GM12878 (cell line): ENCODE results near the gene CDH7.

Source experiments
- CTCF ChIP-seq, 3 experiments: IDR thresholded peaks in 2 of 3; conservative IDR thresholded peaks in 1 of 3; 2 replicates each; pipeline ENCODE4 v1.5.1; 2011; ENCODE audit warnings: low read depth in 3 of 3, low read length in 3 of 3, mild to moderate bottlenecking in 3 of 3, control low read depth in 2 of 3, moderate library complexity in 2 of 3, inconsistent platforms in 1 of 3, mixed read lengths in 1 of 3; ENCODE audit not compliant: control insufficient read depth in 2 of 3, insufficient read depth in 1 of 3; ENCODE audit errors: extremely low read depth in 1 of 3
- EGR1 ChIP-seq, 2 experiments: IDR thresholded peaks; 1 replicate in 1 of 2; 2 replicates in 1 of 2; pipeline ENCODE4 v1.6.1; 2011 to 2012; ENCODE audit warnings: low read depth in 2 of 2, low read length in 2 of 2, borderline replicate concordance in 1 of 2, mild to moderate bottlenecking in 1 of 2, moderate library complexity in 1 of 2
- EP300 ChIP-seq, 2 experiments: fragments of 150-350 bp in 1 of 2; IDR thresholded peaks; 2 replicates each; pipeline ENCODE4 v1.6.1; 2011 to 2012; ENCODE audit warnings: low read depth in 2 of 2, low read length in 2 of 2, borderline replicate concordance in 1 of 2, improper control_type of control experiment in 1 of 2, inconsistent platforms in 1 of 2; ENCODE audit not compliant: control insufficient read depth in 1 of 2
- EZH2 ChIP-seq: IDR thresholded peaks from 2 replicates; pipeline ENCODE4 v1.6.1; 2012; ENCODE audit warnings: low read depth, mild to moderate bottlenecking, control low read depth, inconsistent platforms, low read length, borderline replicate concordance; ENCODE audit not compliant: control insufficient read depth
- IKZF1 ChIP-seq: fragments of 450-650 bp; conservative IDR thresholded peaks from 2 replicates; pipeline ENCODE4 v1.6.1; 2017; ENCODE audit warnings: antibody characterized with exemption, mild to moderate bottlenecking
- POLR2A ChIP-seq: IDR thresholded peaks from 2 replicates; pipeline ENCODE4 v1.6.1; 2011; ENCODE audit warnings: low read depth, mild to moderate bottlenecking, low read length
- POLR2AphosphoS5 ChIP-seq: IDR thresholded peaks from 2 replicates; pipeline ENCODE4 v1.6.1; 2011; ENCODE audit warnings: mild to moderate bottlenecking, low read length, inconsistent platforms
- SP1 ChIP-seq: IDR thresholded peaks from one replicate; pipeline ENCODE4 v1.6.1; 2011; ENCODE audit warnings: low read depth, low read length
- SREBF1 ChIP-seq: IDR thresholded peaks from 2 replicates; pipeline ENCODE4 v1.6.1; 2012; ENCODE audit warnings: mild to moderate bottlenecking, low read length
- TF ChIP-seq, protein P1 (sequence below): fragments of 450-650 bp; IDR thresholded peaks from 2 replicates; pipeline ENCODE4 v1.6.1; 2016; ENCODE audit warnings: mild to moderate bottlenecking
- TF ChIP-seq, protein P2 (sequence below): fragments of 450-650 bp; IDR thresholded peaks from 2 replicates; pipeline ENCODE4 v1.6.1; 2017; ENCODE audit warnings: antibody characterized with exemption, mild to moderate bottlenecking, moderate library complexity
- TF ChIP-seq, protein P3 (sequence below): fragments of 450-650 bp; formaldehyde crosslinking; IDR thresholded peaks from 2 replicates; pipeline ENCODE4 v1.5.0; 2022; ENCODE audit warnings: mild to moderate bottlenecking, missing genetic modification characterization

DNA sequence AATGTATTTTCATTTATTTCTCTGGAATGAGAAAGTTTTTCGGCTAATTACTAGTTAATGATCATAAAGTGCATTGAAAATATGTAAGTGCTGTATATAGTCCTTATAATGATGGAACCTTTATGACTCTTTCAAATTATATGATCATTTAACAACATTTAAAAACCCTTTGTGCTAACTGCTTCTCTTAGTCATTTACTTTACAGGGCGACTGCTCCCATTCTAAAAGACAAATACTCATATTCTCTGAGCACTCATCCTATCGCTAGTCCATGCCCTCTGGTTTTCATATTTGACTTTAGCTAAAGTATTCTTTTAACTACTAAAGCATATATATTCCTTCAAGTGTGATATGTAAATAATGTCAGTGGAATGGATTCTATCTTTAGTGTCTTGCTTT lies 168.2 kb downstream of the CDH7 start:
- TF ChIP-seq POLR2AphosphoS5 (no peak), EZH2 (no peak), EP300 (IDR thresholded peaks at IDR 0.05; ENCODE audit: borderline replicate concordance in 1 of 2, control insufficient read depth in 1 of 2, low read depth in 2 of 2, low read length in 2 of 2) (no peak), SREBF1 (no peak), CTCF (IDR thresholded peaks at IDR 0.05 in 2 of 3, conservative IDR thresholded peaks at IDR 0.05 in 1 of 3; ENCODE audit: control insufficient read depth in 2 of 3, extremely low read depth in 1 of 3, insufficient read depth in 1 of 3, low read depth in 3 of 3, low read length in 3 of 3) (no peak), EGR1 (IDR thresholded peaks at IDR 0.05; ENCODE audit: borderline replicate concordance in 1 of 2, low read depth in 2 of 2, low read length in 2 of 2) (no peak), IKZF1 (no peak), POLR2A (no peak), SP1 (no peak)
- TF ChIP-seq, protein P1, sequence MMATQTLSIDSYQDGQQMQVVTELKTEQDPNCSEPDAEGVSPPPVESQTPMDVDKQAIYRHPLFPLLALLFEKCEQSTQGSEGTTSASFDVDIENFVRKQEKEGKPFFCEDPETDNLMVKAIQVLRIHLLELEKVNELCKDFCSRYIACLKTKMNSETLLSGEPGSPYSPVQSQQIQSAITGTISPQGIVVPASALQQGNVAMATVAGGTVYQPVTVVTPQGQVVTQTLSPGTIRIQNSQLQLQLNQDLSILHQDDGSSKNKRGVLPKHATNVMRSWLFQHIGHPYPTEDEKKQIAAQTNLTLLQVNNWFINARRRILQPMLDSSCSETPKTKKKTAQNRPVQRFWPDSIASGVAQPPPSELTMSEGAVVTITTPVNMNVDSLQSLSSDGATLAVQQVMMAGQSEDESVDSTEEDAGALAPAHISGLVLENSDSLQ = no peak
- TF ChIP-seq, protein P2, sequence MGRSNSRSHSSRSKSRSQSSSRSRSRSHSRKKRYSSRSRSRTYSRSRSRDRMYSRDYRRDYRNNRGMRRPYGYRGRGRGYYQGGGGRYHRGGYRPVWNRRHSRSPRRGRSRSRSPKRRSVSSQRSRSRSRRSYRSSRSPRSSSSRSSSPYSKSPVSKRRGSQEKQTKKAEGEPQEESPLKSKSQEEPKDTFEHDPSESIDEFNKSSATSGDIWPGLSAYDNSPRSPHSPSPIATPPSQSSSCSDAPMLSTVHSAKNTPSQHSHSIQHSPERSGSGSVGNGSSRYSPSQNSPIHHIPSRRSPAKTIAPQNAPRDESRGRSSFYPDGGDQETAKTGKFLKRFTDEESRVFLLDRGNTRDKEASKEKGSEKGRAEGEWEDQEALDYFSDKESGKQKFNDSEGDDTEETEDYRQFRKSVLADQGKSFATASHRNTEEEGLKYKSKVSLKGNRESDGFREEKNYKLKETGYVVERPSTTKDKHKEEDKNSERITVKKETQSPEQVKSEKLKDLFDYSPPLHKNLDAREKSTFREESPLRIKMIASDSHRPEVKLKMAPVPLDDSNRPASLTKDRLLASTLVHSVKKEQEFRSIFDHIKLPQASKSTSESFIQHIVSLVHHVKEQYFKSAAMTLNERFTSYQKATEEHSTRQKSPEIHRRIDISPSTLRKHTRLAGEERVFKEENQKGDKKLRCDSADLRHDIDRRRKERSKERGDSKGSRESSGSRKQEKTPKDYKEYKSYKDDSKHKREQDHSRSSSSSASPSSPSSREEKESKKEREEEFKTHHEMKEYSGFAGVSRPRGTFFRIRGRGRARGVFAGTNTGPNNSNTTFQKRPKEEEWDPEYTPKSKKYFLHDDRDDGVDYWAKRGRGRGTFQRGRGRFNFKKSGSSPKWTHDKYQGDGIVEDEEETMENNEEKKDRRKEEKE = no peak
- TF ChIP-seq, protein P3, sequence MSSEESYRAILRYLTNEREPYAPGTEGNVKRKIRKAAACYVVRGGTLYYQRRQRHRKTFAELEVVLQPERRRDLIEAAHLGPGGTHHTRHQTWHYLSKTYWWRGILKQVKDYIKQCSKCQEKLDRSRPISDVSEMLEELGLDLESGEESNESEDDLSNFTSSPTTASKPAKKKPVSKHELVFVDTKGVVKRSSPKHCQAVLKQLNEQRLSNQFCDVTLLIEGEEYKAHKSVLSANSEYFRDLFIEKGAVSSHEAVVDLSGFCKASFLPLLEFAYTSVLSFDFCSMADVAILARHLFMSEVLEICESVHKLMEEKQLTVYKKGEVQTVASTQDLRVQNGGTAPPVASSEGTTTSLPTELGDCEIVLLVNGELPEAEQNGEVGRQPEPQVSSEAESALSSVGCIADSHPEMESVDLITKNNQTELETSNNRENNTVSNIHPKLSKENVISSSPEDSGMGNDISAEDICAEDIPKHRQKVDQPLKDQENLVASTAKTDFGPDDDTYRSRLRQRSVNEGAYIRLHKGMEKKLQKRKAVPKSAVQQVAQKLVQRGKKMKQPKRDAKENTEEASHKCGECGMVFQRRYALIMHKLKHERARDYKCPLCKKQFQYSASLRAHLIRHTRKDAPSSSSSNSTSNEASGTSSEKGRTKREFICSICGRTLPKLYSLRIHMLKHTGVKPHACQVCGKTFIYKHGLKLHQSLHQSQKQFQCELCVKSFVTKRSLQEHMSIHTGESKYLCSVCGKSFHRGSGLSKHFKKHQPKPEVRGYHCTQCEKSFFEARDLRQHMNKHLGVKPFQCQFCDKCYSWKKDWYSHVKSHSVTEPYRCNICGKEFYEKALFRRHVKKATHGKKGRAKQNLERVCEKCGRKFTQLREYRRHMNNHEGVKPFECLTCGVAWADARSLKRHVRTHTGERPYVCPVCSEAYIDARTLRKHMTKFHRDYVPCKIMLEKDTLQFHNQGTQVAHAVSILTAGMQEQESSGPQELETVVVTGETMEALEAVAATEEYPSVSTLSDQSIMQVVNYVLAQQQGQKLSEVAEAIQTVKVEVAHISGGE (CRISPR knock-in tag) = no peak
